GM19238 (cell line): ENCODE data around the gene NEK4.
A peak's percentile ranks its signal among the peaks of the same experiment; 100 is the strongest.
"Not testable (repeated sequence)": the region's sequence is repeated elsewhere in the genome, so short reads cannot be mapped to it uniquely, and the experiment has no call there.

Experiments used
- DNase-seq: peaks from one replicate; pipeline ENCODE4 v3.0.0; 2011; ENCODE audit warnings: low spot score; ENCODE audit not compliant: insufficient read length

The NEK4 gene

DNA sequence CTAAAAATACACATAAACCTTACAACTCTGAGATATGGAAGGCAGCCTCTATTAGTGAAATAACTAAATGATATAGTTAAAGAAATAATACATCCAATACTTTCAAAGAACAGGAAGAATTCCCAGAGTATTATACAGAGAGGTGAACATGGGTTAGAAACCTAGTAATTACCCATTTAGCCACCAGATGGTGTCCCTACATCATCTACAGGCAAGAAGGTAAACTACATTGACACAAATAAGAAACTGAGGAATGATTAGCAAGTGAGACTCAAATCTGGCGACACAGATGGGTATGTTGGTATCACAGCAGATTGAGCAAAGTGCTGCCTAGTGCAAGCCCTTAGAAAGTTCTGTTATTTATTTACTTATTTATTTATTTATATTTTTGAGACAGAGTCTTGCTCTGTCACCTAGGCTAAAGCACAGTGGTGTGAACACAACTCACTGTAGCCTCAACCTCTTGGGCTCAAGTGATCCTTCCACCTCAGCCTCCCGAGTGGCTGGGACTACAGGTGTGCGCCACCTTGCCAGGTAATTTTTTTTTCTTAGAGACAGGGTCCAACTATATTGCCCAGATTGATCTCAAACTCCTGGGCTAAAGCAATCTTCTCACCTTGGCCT, 28.2 kb downstream of the NEK4 start:
- DNase-seq = peak; percentile 12

DNA sequence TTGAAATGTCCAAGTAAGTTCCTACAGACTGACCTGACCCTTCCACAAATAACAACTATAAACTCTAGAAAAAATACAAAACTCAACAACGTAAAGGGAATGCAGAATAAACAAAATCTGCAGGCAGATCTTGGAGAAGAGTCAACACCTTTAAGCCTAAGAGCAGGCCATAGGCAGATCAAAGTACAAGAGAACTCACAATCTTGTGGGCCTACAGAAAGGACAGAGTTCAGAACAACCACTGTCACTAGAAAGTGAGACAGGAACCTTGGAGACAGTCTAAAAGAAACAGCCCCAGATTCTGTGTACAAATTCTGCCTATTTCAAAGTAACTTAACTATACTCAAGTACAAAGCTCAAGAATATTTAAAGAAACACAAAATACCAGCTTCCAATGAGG, 31.0 kb downstream of the NEK4 start:
- no peak for DNase-seq

DNA sequence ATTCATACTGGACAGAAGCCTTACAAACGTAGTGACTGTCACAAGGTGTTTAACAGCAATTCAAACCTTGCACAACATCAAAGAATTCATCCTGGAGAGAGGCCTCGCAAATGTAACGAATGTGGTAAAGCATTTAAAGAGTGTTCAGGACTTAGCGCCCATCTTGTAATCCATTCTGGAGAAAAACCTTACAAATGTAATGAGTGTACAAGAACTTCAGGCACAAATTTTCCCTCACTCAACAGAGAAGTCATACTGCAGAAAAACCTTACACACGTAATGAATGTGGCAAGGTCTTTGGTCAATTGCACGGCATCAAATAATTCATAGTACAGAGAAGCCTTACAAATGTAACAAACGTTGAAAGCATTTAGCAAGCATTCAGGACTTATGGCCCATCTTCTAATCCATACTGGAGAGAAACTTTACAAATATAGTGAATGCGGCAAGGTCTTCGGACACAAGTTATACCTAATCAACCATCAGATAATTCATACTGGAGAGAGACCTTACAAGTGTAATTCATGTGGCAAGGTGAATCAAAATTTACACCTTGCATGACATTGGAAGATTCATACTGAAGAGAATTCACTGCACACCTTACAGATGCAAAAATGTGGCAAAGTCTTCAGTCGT, 37.4 kb downstream of the NEK4 start:
- no peak for DNase-seq

DNA sequence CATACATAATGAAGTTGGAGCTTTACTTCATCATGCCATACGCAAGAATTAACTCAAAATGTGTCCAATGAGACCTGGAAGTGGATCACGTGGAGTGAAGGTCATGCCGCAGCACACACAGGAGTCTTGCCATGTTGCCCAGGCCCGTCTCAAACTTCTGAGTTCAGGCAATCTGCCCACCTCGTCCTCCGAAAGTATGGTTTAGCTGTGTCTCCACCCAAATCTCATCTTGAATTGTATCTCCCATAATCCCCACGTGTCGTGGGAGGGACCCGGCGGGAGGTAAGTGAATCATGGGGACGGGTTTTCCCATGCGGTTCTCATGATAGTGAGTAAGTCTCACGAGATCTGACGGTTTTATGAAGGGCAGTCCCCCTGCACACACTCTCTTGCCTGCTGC, 39.1 kb downstream of the NEK4 start:
- no peak for DNase-seq

DNA sequence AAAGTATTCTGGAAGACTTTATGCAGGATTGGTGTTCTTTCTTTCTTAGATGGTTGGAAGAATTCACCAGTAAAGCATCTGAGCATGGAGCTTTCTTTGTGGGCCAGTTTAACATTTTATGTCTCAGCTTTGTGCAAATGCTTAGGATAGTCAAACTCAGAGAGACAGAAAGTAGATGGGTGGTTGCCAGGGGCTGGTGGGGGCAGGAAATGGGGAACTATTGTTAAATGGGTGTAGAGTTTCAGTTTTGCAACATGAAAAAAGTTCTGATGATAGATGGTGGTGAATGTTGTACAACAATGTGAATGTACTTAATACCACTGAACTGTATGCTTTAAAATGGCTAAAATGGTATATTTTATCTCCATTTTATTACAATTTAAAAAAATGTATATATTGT, 40.1 kb downstream of the NEK4 start:
- no peak for DNase-seq

DNA sequence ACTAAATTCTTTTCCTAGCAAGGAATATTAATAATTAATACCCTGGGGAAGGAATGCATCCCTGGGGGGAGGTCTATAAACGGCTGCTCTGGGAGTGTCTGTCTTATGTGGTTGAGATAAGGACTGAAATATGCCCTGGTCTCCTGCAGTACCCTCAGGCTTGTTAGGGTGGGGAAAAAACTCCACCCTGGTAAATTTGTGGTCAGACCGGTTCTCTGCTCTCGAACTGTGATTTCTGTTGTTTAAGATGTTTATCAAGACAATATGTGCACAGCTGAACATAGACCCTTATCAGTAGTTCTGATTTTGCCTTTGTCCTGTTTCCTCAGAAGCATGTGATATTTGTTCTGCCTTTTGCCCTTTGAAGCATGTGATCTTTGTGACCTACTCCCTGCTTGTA, 42.0 kb downstream of the NEK4 start:
- not testable (repeated sequence) for DNase-seq

DNA sequence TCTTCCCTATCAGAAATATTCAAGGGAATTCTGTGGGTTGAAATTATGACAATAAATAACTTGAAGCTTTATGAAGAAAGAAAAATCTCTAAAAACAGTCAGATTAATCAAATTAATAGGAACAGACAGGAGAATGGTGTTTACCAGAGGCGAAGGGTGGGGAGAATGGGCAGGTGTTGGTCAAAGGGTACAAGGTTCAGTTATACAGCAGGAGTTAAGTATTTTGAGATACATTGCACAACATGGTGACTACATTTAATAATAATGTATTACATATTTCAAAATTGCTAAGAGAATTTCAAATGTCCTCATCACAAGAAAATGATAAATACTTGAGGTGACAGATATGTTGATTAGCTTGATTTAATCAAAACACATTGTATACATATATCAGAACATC, 46.2 kb downstream of the NEK4 start:
- DNase-seq = no peak

DNA sequence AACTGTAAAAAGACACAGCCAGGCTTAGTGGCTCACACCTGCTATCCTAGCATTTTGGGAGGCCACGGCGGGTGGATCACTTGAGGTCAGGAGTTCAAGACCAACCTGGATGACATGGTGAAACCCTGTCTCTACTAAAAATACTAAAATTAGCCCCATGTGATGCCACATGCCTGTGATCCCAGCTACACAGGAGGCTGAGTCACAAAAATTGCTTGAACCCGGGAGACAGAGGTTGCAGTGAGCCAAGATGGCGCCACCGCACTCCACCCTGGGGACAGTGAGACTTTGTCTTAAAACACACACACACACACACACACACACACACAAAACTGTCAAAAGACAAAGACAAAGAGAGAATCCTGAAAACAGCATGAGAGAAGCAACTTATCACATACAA, 46.8 kb downstream of the NEK4 start:
- no peak for DNase-seq

DNA sequence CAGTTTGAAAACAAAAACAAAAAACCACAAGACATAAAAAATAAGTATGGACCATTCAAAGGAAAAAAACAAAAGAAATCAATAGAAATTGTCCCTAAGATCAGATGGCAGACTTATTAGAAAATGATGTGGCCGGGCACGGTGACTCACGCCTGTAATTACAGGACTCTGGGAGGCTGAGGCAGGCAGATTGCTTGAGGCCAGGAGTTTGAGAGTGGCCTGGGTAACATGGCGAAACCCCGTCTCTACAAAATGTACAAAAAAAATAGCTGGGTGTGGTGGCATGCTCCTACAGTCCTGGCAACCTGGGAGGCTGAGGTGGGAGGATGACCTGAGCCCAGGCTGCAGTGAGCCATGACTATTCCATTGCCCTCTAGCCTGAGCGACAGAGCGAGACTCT, 48.2 kb downstream of the NEK4 start:
- DNase-seq = no peak

DNA sequence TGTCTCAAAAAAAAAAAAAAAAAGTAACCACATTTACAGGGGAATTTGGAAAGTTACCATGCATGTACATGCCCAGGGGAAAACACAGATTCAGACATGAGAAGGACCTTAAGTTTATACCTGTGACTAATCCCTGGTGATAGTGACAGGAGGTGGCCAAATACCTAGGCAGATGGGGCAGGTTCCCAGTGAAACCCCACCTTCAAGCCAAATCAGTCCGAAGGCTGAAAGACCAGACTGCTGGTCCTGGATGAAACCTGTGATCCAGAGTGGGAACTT, 49.1 kb downstream of the NEK4 start:
- no peak for DNase-seq

DNA sequence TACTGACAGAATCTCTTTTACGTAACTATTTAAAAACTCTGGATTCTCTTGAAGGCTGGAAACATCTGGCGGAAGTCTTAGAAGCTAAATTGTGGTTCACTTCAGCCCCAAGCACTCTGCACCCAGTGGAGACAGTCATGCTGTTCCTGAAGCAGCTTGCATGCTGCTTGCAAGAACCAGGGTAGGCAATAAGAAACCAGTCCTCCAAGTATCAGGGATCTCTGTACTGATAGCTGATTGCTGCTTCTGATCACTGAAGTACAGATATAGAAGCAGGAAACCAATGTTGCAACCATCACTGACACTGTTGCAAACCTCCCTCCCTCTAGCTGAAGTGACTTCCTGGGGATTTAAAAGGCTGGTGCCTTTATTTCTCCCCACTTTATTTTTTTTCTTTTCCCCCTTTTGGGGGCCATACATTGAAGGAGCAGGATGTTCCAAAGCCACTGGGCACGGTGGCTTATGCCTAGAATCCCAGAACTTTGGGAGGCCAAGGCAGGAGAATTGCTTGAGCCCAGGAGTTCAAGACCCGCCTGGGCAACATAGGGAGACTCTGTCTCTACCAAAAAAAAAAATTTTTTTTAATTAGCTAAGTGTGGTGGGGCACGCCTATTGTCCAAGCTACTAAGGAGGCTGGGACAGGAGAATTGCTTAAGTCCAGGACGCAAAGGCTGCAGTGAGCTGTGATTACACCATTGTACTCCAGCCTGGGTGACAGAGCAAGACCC, 49.6 kb downstream of the NEK4 start:
- DNase-seq = no peak

DNA sequence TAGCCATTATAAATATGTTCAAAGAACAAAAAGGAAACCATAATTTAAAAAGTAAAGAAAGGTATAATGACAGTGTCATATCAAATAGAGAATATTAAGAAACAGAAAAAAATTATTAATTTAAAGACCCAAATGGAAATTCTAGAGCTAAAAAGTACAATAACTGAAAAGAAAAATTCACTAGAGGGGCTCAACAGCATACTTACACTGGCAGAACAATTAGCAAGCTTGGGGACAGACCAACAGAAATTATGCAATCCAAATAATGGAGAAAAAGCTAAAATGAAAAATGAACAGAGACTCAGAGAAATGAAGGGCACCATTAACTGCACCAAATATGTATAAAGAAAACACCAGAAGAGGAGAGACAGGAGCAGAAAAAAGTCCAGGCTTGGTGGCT, 51.1 kb downstream of the NEK4 start:
- no peak for DNase-seq

DNA sequence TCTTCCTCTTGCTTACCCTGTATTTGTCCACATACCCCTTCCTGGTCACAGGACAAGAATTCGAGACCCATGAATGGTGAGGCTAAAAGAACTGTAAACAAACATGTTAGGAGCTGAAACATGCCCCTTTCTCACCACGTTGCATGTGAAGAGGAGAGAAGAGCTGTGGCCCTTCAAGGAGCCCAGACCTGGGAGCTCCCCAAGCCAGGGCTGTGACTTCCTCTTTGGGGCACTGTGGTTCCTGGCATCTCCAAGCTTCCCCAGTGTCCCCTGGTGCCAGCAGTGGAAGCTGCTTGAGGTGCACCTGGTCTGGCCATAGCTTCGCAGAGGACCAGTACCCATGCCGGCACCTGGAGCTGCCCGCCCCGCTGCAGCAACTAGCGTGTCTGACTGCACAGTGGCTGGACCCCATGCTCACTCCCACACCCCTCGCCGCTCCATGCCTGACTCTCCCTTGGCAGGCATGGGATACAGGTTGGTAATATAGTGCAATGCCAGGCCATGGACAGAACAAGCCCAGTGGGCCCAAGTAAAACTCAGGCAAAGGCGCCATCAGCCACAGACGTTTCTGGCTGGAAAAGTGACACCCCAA, 54.9 kb downstream of the NEK4 start:
- DNase-seq = no peak

DNA sequence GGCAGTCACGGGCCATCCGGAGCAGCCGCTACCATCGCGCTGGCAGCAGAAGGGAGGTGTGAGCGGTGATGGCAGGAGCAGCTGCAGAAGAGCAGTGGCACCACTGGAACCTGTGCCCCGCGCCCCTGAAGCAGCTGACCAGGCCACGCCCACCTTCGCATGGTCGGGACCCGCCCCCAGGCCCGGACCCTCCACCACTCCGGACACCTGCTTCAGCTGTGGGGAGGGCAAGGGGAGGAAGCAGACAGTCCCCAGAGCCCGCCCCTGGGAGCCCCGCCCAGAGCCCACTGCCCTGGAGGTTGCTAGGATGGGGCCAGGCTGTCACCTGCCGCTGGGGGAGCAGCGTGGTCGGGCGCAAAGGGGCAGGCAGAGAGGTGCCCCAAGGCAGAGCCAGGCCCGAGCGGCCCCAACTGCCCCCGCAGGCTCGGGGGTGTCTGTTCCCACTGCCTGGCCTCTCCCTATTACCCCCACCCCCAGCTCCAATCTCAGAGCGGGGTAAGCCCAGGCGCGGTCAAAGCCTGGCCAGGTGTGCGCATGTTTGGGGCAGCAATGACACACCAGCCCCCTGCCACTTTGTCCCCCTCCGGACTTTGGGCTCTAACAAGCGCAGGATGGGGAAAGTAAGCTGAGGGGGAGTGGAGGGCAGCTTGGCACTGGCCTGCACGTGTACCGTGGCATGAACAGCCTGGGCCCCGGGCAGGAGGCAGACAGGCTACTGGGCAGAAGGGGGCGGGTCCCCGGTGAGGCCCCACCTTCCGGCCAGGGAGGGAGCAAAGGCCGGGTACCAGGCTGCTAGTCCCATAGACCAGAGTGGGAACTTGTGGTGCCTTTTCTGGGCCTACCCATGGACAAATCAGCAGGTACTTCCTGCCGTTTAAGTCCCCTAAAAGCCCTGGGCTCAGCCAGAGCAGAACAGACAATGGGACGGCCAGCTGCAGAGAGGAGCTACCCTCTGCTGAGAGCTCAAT, 56.1 kb downstream of the NEK4 start:
- DNase-seq = no peak

DNA sequence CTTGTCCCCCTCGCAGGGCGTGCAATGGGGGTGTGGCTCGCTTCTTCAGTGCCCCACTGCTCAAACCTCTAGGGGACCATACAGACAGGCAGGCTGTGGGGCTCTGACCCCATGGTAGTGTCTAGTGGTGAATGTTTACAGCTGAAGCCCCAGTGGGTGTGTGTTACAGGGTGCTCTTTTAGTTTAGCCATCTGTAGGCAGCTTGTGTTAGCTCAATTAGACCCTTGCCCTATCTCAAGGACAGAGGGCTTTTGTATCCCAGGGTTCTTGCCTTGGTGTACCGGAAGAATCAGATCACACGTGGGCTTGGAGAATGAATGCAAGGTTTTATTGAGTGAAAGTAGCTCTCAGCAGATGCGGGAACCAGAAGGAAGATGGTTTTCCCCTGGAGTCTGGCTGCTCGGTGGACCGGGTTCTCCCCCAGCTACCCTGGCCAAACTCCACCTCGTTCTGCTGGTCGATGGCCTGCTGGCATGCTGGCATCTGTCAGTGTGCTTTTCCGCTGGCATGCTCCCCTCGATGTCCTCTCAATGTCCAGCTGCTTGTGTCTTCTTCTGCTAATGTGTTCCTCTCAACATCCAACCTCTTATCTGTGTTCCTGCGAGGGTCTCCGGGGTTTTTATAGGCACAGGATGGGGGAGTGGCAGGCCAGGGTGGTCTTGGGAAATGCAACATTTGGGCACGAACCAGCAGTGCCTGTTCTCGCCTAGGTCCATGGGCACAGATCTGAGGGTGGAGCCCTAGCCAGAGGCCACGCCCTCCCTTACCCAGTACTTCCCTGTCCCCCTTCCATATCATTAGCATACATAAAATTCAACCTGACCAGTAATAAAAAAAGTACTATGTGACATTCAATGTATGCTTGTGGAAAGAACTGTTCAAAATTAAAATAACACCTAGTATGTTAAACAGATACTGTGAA, 58.2 kb downstream of the NEK4 start:
- DNase-seq = no peak

DNA sequence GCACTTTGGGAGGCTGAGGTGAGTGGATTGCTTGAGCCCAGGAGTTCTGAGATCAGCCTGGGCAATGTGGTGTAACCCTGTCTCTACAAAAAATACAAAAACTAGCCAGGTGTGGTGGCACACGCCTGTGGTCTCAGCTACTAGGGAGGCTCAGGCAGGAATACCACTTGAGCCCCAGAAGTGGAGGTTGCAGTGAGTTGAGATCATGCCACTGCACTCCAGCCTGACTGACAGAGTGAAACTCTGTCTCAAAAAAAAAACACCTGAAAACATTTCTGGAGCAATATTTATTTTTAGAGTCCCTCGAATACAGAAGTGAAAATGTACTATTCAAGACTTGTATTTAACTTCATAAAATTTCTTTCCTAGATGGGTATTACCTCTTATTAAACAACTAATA, 60.2 kb downstream of the NEK4 start:
- no peak for DNase-seq

DNA sequence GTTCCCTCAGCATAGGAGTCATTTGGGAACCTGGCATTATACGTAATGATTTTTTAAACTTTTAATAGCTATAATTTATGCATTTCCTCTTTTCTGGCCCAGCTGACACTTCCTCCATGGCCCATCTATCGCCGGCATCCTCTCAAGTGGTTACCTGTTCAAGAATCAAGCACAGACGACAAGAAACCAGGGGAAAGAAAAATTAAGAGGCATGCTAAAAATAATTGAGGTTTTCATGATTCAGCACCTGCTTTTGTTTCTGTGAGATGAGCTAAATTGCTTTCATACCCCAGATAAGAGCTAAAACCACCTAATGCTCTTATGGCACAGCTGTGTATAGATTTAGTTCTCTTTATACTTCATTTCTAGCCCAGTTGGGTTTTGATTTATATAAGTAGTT, 63.2 kb downstream of the NEK4 start:
- DNase-seq = no peak

DNA sequence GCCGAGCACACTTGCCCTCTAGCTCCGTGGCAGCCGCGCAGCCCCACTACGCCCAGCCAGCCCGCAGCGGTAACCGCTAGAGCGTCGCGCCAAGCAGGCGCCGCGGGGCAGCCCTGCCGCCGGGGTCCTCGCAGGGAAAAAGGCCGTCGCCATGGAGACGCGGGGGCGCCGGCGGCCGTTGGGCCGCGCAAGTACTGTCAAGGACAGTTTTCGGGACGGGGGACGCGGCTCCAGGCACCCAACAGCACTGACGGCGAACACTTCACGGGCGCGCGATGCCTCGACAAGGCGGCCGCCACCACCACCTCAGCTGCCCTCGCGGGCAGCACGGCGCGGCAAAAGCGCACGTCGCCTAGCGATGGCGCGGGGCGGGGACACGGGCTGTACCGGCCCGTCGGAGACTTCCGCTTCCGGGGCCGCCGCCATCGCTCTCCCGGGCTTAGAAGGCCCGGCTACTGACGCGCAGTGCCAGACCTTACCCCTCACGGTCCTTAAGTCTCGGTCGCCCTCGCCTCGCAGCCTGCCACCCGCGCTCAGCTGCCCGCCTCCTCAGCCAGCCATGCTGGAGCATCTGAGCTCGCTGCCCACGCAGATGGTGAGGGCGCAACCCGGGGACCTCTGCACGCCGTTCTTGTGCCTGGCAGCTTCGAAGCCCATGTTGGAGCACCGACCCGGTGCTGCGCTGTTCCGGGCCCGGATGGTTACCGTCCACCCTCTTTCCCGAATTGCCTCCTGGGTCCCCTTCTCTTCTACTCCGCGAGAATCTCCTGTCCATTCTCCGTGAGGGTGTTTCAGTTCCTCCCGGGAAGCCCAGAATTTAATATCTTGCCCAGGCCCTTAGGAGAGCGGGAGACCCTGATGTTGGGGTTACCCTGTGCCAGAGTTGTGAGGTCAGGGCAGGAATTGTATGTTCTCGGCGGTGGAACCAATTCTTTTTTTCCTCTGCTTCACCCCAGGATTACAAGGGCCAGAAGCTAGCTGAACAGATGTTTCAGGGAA, 64.8 kb downstream of the NEK4 start, which contains the start of the genes GLT8D1 and SPCS1:
Gene GLT8D1 (minus strand): TSS at position 104 of the 999 bp plus-strand sequence. CDS start 5,331 bp downstream, outside the sequence.
Gene SPCS1 (plus strand): TSS at position 419 of the 999 bp plus-strand sequence. CDS start 141 bp downstream, at position 560.
- DNase-seq = peak; percentile 85

DNA sequence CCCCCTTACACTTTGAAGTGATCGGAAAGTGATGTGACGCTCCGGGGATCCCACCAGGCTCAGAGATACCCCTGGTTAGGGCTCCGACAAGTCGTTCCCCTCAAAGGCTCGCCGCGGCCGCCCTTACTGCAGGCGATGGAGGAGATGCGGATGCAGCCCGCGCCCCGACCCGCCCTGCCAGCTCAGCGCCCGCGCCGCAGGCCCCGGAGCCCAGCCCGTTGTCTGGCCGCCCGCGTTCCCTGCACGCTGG, 65.4 kb downstream of the NEK4 start:
- DNase-seq = no peak
